ENCODE results near the gene RYK. TPM values are rescaled to one million over a fixed set of nuclear protein-coding genes. Genes with fewer than 3 reads are reported as not detected.

The RYK gene
- total RNA-seq, 4 donors from 2014 or later: 92.7 to 133 (median 115) TPM

GRCh38 chr3:134145183-134145582 lies 105.5 kb downstream of the RYK start:
- H3K9me3 ChIP-seq: no peaks in the 10 kb centered on the region
- 68 to 93% methylated on average over 2 to 3 of the region's 3 CpGs for WGBS, 2 donors (ENCODE audit: low coverage in 1 of 2)
- TF ChIP-seq EP300 (IDR thresholded peaks at IDR 0.05) (no peak), POLR2AphosphoS5 (IDR thresholded peaks at IDR 0.05) (no peak), POLR2A (IDR thresholded peaks at IDR 0.05) (no peak)
- TF ChIP-seq, protein P1, sequence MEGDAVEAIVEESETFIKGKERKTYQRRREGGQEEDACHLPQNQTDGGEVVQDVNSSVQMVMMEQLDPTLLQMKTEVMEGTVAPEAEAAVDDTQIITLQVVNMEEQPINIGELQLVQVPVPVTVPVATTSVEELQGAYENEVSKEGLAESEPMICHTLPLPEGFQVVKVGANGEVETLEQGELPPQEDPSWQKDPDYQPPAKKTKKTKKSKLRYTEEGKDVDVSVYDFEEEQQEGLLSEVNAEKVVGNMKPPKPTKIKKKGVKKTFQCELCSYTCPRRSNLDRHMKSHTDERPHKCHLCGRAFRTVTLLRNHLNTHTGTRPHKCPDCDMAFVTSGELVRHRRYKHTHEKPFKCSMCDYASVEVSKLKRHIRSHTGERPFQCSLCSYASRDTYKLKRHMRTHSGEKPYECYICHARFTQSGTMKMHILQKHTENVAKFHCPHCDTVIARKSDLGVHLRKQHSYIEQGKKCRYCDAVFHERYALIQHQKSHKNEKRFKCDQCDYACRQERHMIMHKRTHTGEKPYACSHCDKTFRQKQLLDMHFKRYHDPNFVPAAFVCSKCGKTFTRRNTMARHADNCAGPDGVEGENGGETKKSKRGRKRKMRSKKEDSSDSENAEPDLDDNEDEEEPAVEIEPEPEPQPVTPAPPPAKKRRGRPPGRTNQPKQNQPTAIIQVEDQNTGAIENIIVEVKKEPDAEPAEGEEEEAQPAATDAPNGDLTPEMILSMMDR (IDR thresholded peaks at IDR 0.05): no peak
- no peak for ATAC-seq
- peaks cover 0 to 8% of the 10 kb centered on the region in 2 donors for H3K36me3 ChIP-seq
- H3K4me3 ChIP-seq: no peak overlapping the region
- H3K4me1 ChIP-seq: peaks cover 0 to 16% (median 5%) of the 10 kb centered on the region in 3 donors
- H3K27me3 ChIP-seq: no peaks in the 10 kb centered on the region
- no peak overlapping the region for H3K27ac ChIP-seq

- Histone ChIP-seq H3K4me1 (peaks cover 0 to 11% (median 4%) of the 10 kb centered on the region in 3 donors), H3K4me3 (no peak overlapping the region), H3K36me3 (peaks cover 0 to 13% of the 10 kb centered on the region in 2 donors), H3K27ac (no peak overlapping the region), H3K27me3 (no peaks in the 10 kb centered on the region), H3K9me3 (no peaks in the 10 kb centered on the region)
- WGBS, 2 donors (ENCODE audit: low coverage in 1 of 2): 0 to 67% methylated on average over 1 to 3 of the region's 3 CpGs
- TF ChIP-seq, protein P1 (IDR thresholded peaks at IDR 0.05): no peak
- no peak for TF ChIP-seq EP300 (IDR thresholded peaks at IDR 0.05)
- TF ChIP-seq POLR2AphosphoS5 (IDR thresholded peaks at IDR 0.05): no peak
- ATAC-seq: no peak
These were observed 106.0 kb downstream of the RYK start for GRCh38 chr3:134144694-134145093.

DNA sequence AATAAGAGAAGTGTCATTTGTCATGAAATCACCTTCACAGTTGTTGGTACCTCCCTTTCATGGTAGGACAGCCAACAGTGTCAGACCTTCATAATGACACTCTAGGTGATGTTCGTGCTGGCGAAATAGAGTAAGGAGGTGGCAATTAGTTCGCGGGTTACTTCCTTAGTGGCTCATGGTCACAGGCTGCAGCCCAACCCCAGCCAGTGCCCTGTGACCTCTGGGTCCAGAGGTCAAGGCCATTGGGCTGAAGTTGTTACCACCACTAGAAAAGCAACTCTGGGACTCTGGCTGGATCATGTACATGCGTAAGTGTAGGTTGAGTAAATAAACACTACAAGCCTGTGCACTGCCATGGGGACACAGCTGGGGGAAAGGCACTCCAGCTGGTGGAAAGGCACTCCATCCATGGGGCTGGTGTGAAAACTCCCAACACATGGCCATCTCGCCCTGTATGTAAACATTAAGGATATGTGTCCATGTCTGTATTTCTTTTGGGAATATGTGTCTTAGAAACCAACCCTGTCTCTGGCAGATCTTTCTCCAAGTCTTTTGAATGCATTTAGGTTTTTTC lies 106.7 kb downstream of the RYK start:
- WGBS, 2 donors (ENCODE audit: low coverage in 1 of 2): 83 to 90% methylated on average over 5 to 6 of the region's 6 CpGs
- H3K9me3 ChIP-seq: no peaks in the 10 kb centered on the region
- no peak overlapping the region for H3K27ac ChIP-seq
- no peak for ATAC-seq
- no peak overlapping the region for H3K4me3 ChIP-seq
- no peaks in the 10 kb centered on the region for H3K27me3 ChIP-seq
- no peak for TF ChIP-seq POLR2A (IDR thresholded peaks at IDR 0.05)
- peaks cover 0 to 4% (median 0%) of the 10 kb centered on the region in 3 donors for H3K4me1 ChIP-seq
- peaks cover 0 to 13% of the 10 kb centered on the region in 2 donors for H3K36me3 ChIP-seq

GRCh38 chr3:134136604-134137003 lies 114.1 kb downstream of the RYK start:
- H3K4me3 ChIP-seq: no peak overlapping the region
- no peak overlapping the region for H3K27ac ChIP-seq
- no peak for ATAC-seq
- H3K9me3 ChIP-seq: no peaks in the 10 kb centered on the region
- 85 to 97% methylated on average over 3 of the region's 3 CpGs for WGBS, 2 donors (ENCODE audit: low coverage in 1 of 2)
- no peak for TF ChIP-seq POLR2A (IDR thresholded peaks at IDR 0.05)
- TF ChIP-seq, protein P1 (IDR thresholded peaks at IDR 0.05): no peak
- TF ChIP-seq EP300 (IDR thresholded peaks at IDR 0.05): no peak
- no peak for TF ChIP-seq POLR2AphosphoS5 (IDR thresholded peaks at IDR 0.05)
- peaks cover 0 to 7% of the 10 kb centered on the region in 2 donors for H3K36me3 ChIP-seq
- no peaks in the 10 kb centered on the region for H3K27me3 ChIP-seq
- no peaks in the 10 kb centered on the region for H3K4me1 ChIP-seq

DNA sequence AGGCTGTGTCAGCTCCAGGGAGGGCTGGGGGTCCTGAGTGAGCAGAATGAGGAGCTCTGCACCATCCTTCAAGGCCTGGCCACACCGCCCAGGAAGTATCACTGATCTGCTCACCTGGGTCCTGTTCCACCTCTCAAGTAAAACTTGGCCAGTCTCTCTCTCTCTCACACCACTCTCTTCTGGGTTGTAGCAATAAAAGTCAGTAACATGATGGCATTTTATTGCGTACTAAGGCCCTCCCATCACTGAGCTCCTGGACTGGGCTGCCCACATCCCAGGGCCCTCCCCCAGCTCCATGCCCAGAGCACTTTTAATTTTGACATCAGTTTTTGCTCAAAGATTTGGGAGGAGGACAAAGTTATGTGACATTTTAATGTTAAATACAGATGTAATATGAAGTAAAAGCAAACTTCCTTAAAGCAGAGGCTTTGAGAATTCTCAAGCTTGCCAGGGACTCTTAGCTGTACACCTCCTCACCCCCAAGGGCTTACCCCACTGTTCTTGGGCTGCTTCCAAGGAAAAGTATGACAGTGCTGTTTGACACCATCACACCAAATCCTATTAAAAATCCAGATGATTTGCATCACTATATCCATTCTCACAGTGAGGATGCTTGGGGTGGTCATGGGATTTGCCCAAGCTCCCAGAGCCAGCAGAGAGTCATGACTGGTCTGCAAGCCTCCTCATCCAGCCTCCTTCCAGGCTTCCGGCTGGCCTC lies 115.8 kb downstream of the RYK start:
- 88 to 100% methylated on average over 1 to 2 of the region's 3 CpGs for WGBS, 2 donors (ENCODE audit: low coverage in 1 of 2)
- no peak for ATAC-seq
- no peaks in the 10 kb centered on the region for H3K4me1 ChIP-seq
- H3K9me3 ChIP-seq: no peaks in the 10 kb centered on the region
- TF ChIP-seq EP300 (IDR thresholded peaks at IDR 0.05): no peak
- TF ChIP-seq, protein P1 (IDR thresholded peaks at IDR 0.05): no peak
- TF ChIP-seq POLR2AphosphoS5 (IDR thresholded peaks at IDR 0.05): no peak
- TF ChIP-seq POLR2A (IDR thresholded peaks at IDR 0.05): no peak
- no peaks in the 10 kb centered on the region for H3K27me3 ChIP-seq
- peaks cover 0 to 1% of the 10 kb centered on the region in 2 donors for H3K36me3 ChIP-seq
- H3K4me3 ChIP-seq: no peak overlapping the region
- H3K27ac ChIP-seq: no peak overlapping the region

All from gastroesophageal sphincter (tissue), 4 donors.